Measurements from ENCODE around the gene SMIM38.

The SMIM38 gene

GRCh38 chr11:69155302-69156234 is at the start of gene SMIM38:
TSS of gene SMIM38 (plus strand) at chr11:69155935. CDS start at chr11:69157847, 1,912 bp downstream.
- no peak within 1 kb of the TSS for H3K4me3 Mint-ChIP-seq
- no peaks in the 10 kb centered on the region for H3K4me1 Mint-ChIP-seq
- H3K27me3 Mint-ChIP-seq = no peaks in the 10 kb centered on the region
- H3K9me3 Mint-ChIP-seq = no peaks in the 10 kb centered on the region
- no peaks in the 10 kb centered on the region for H3K36me3 Mint-ChIP-seq
- no peak within 1 kb of the TSS for H3K27ac Mint-ChIP-seq

- H3K4me1 Mint-ChIP-seq = peaks cover 11% of the 10 kb centered on the region
- no peaks in the 10 kb centered on the region for H3K27me3 Mint-ChIP-seq
- peaks cover 2% of the 10 kb centered on the region for H3K36me3 Mint-ChIP-seq
- H3K27ac Mint-ChIP-seq = no peak overlapping the region
- H3K9me3 Mint-ChIP-seq = no peaks in the 10 kb centered on the region
- H3K4me3 Mint-ChIP-seq = no peak overlapping the region
Observed at GRCh38 chr11:69106031-69106811, 49.5 kb upstream of the SMIM38 start.

- H3K4me3 Mint-ChIP-seq = no peak overlapping the region
- no peaks in the 10 kb centered on the region for H3K9me3 Mint-ChIP-seq
- H3K27me3 Mint-ChIP-seq = no peaks in the 10 kb centered on the region
- H3K36me3 Mint-ChIP-seq = peaks cover 2% of the 10 kb centered on the region
- H3K4me1 Mint-ChIP-seq = peaks cover 6% of the 10 kb centered on the region
- H3K27ac Mint-ChIP-seq = no peak overlapping the region
Observed at GRCh38 chr11:69107413-69107812, 48.3 kb upstream of the SMIM38 start.

GRCh38 chr11:69108030-69108429 is 47.7 kb upstream of the SMIM38 start:
- no peaks in the 10 kb centered on the region for H3K27me3 Mint-ChIP-seq
- no peak overlapping the region for H3K4me3 Mint-ChIP-seq
- H3K36me3 Mint-ChIP-seq = peaks cover 2% of the 10 kb centered on the region
- H3K4me1 Mint-ChIP-seq = peaks cover 6% of the 10 kb centered on the region
- no peaks in the 10 kb centered on the region for H3K9me3 Mint-ChIP-seq
- H3K27ac Mint-ChIP-seq = no peak overlapping the region

GRCh38 chr11:69108559-69108958 is 47.2 kb upstream of the SMIM38 start:
- Mint-ChIP-seq H3K4me3 (no peak overlapping the region), H3K9me3 (no peaks in the 10 kb centered on the region), H3K27ac (no peak overlapping the region), H3K4me1 (peaks cover 6% of the 10 kb centered on the region), H3K27me3 (no peaks in the 10 kb centered on the region), H3K36me3 (peaks cover 2% of the 10 kb centered on the region)

- H3K4me3 Mint-ChIP-seq = no peak overlapping the region
- H3K27me3 Mint-ChIP-seq = no peaks in the 10 kb centered on the region
- no peak overlapping the region for H3K27ac Mint-ChIP-seq
- H3K9me3 Mint-ChIP-seq = no peaks in the 10 kb centered on the region
- peaks cover 6% of the 10 kb centered on the region for H3K4me1 Mint-ChIP-seq
- peaks cover 2% of the 10 kb centered on the region for H3K36me3 Mint-ChIP-seq
Observed at GRCh38 chr11:69109101-69109500, 46.6 kb upstream of the SMIM38 start.

- no peak overlapping the region for H3K27ac Mint-ChIP-seq
- no peaks in the 10 kb centered on the region for H3K9me3 Mint-ChIP-seq
- H3K4me1 Mint-ChIP-seq = peaks cover 6% of the 10 kb centered on the region
- H3K27me3 Mint-ChIP-seq = no peaks in the 10 kb centered on the region
- H3K4me3 Mint-ChIP-seq = no peak overlapping the region
- peaks cover 2% of the 10 kb centered on the region for H3K36me3 Mint-ChIP-seq
Observed at GRCh38 chr11:69110451-69110850, 45.3 kb upstream of the SMIM38 start.

- H3K27me3 Mint-ChIP-seq = no peaks in the 10 kb centered on the region
- H3K9me3 Mint-ChIP-seq = no peaks in the 10 kb centered on the region
- H3K4me3 Mint-ChIP-seq = no peak overlapping the region
- H3K4me1 Mint-ChIP-seq = peaks cover 2% of the 10 kb centered on the region
- no peak overlapping the region for H3K27ac Mint-ChIP-seq
- H3K36me3 Mint-ChIP-seq = peaks cover 2% of the 10 kb centered on the region
Observed at GRCh38 chr11:69111624-69112542, 43.9 kb upstream of the SMIM38 start.

- H3K36me3 Mint-ChIP-seq = peaks cover 1% of the 10 kb centered on the region
- H3K27me3 Mint-ChIP-seq = no peaks in the 10 kb centered on the region
- no peaks in the 10 kb centered on the region for H3K4me1 Mint-ChIP-seq
- H3K4me3 Mint-ChIP-seq = no peak overlapping the region
- H3K9me3 Mint-ChIP-seq = no peaks in the 10 kb centered on the region
- H3K27ac Mint-ChIP-seq = no peak overlapping the region
Observed at GRCh38 chr11:69113226-69113625, 42.5 kb upstream of the SMIM38 start.

GRCh38 chr11:69113646-69114340 is 41.9 kb upstream of the SMIM38 start:
- no peaks in the 10 kb centered on the region for H3K4me1 Mint-ChIP-seq
- no peaks in the 10 kb centered on the region for H3K36me3 Mint-ChIP-seq
- H3K9me3 Mint-ChIP-seq = no peaks in the 10 kb centered on the region
- no peak overlapping the region for H3K27ac Mint-ChIP-seq
- H3K4me3 Mint-ChIP-seq = no peak overlapping the region
- no peaks in the 10 kb centered on the region for H3K27me3 Mint-ChIP-seq

- Mint-ChIP-seq H3K27ac (no peak overlapping the region), H3K9me3 (no peaks in the 10 kb centered on the region), H3K4me1 (no peaks in the 10 kb centered on the region), H3K27me3 (no peaks in the 10 kb centered on the region), H3K36me3 (no peaks in the 10 kb centered on the region), H3K4me3 (no peak overlapping the region)
Observed at GRCh38 chr11:69114362-69114761, 41.4 kb upstream of the SMIM38 start.

GRCh38 chr11:69114811-69115523 is 40.8 kb upstream of the SMIM38 start:
- no peaks in the 10 kb centered on the region for H3K4me1 Mint-ChIP-seq
- no peak overlapping the region for H3K4me3 Mint-ChIP-seq
- H3K27ac Mint-ChIP-seq = no peak overlapping the region
- no peaks in the 10 kb centered on the region for H3K9me3 Mint-ChIP-seq
- H3K27me3 Mint-ChIP-seq = no peaks in the 10 kb centered on the region
- H3K36me3 Mint-ChIP-seq = no peaks in the 10 kb centered on the region

GRCh38 chr11:69115586-69116560 is 39.9 kb upstream of the SMIM38 start:
- Mint-ChIP-seq H3K4me3 (no peak overlapping the region), H3K27ac (no peak overlapping the region), H3K36me3 (no peaks in the 10 kb centered on the region), H3K27me3 (no peaks in the 10 kb centered on the region), H3K4me1 (peaks cover 3% of the 10 kb centered on the region), H3K9me3 (no peaks in the 10 kb centered on the region)

All from activated naive CD4-positive, alpha-beta T cell treated with anti-CD3 and anti-CD28 coated beads, Interleukin-2, amount 50 U/mL, for 24 hours (primary cell).